GM18951 (cell line): ENCODE data around the gene C1QTNF5.

Experiments
- POLR2A ChIP-seq: IDR thresholded peaks from 4 replicates; pipeline ENCODE4 v1.6.1; 2011; ENCODE audit warnings: mild to moderate bottlenecking; ENCODE audit not compliant: insufficient read length, insufficient read depth; ENCODE audit errors: extremely low read depth
- in situ Hi-C: fragments of 300-500 bp; cut with MboI; formaldehyde crosslinking; loops from one replicate; pipeline ENCODE4 v1.12.0; 2022; ENCODE audit warnings: low sequenced_read_pairs, mixed read lengths, inconsistent platforms; ENCODE audit not compliant: unreplicated experiment

C1QTNF5 gene

GRCh38 chr11:119376197-119376847 is 35.6 kb upstream of the C1QTNF5 start:
- TF ChIP-seq POLR2A, result no peak
- in situ Hi-C loops, result no loop called here

GRCh38 chr11:119375337-119376196 is 34.9 kb upstream of the C1QTNF5 start:
- TF ChIP-seq POLR2A, result no peak
- in situ Hi-C loops, result no loop called here

- in situ Hi-C loops, result no loop called here
- TF ChIP-seq POLR2A, result no peak
Measured at GRCh38 chr11:119374632-119375336, 34.1 kb upstream of the C1QTNF5 start.

- in situ Hi-C loops, result no loop called here
- TF ChIP-seq POLR2A, result no peak
Measured at GRCh38 chr11:119373921-119374631, 33.4 kb upstream of the C1QTNF5 start.

- no peak for TF ChIP-seq POLR2A
- in situ Hi-C loops, result no loop called here
Measured at GRCh38 chr11:119373059-119373920, 32.6 kb upstream of the C1QTNF5 start.

GRCh38 chr11:119372260-119373058 is 31.8 kb upstream of the C1QTNF5 start:
- in situ Hi-C loops, result no loop called here
- no peak for TF ChIP-seq POLR2A

- in situ Hi-C loops, result no loop called here
- no peak for TF ChIP-seq POLR2A
Measured at GRCh38 chr11:119371778-119372182, 31.1 kb upstream of the C1QTNF5 start.

GRCh38 chr11:119371067-119371601 is 30.5 kb upstream of the C1QTNF5 start:
- TF ChIP-seq POLR2A, result no peak
- in situ Hi-C loops, result no loop called here

GRCh38 chr11:119370486-119371046 is 29.9 kb upstream of the C1QTNF5 start:
- in situ Hi-C loops, result no loop called here
- no peak for TF ChIP-seq POLR2A

GRCh38 chr11:119369132-119369925 is 28.6 kb upstream of the C1QTNF5 start:
- in situ Hi-C loops, result no loop called here
- no peak for TF ChIP-seq POLR2A
